NOMO-1 treated with dmso at 0.1 percent for 144 hours (cell line): Measurements from ENCODE around the gene PRR22.

ENCODE experiments used
- DNase-seq: peaks from one replicate; lab custom pipeline; 2025; ENCODE audit not compliant: unreplicated experiment; lab: John Stamatoyannopoulos, UW

PRR22 gene

GRCh38 chr19:5814123-5814851 is 29.7 kb upstream of the PRR22 start:
- no peak for DNase-seq

GRCh38 chr19:5811117-5811516 is 26.6 kb upstream of the PRR22 start:
- DNase-seq = no peak

GRCh38 chr19:5809469-5809868 is 24.9 kb upstream of the PRR22 start:
- no peak for DNase-seq

- peak; percentile 34 for DNase-seq
Measured at GRCh38 chr19:5809053-5809452, 24.5 kb upstream of the PRR22 start.

- DNase-seq = no peak
Measured at GRCh38 chr19:5808120-5808816, 23.7 kb upstream of the PRR22 start.

GRCh38 chr19:5806905-5807304 is 22.4 kb upstream of the PRR22 start:
- no peak for DNase-seq

- DNase-seq = no peak
Measured at GRCh38 chr19:5806133-5806489, 21.6 kb upstream of the PRR22 start.

GRCh38 chr19:5805462-5806132 is 21.1 kb upstream of the PRR22 start:
- no peak for DNase-seq

GRCh38 chr19:5804516-5805461 is 20.2 kb upstream of the PRR22 start, which contains the start of gene NRTN:
Gene NRTN, plus strand, starts transcription at chr19:5805067. Its CDS starts 19,099 bp downstream, at chr19:5824166.
- DNase-seq = no peak

GRCh38 chr19:5803752-5804515 is 19.4 kb upstream of the PRR22 start:
- DNase-seq = peak; percentile 94

- no peak for DNase-seq
Measured at GRCh38 chr19:5803441-5803751, 18.9 kb upstream of the PRR22 start.

- DNase-seq = no peak
Measured at GRCh38 chr19:5801796-5802619, 17.5 kb upstream of the PRR22 start.

GRCh38 chr19:5800361-5801270 is 16.1 kb upstream of the PRR22 start:
- no peak for DNase-seq

GRCh38 chr19:5799247-5800241 is 15.0 kb upstream of the PRR22 start:
- DNase-seq = no peak

GRCh38 chr19:5798244-5798643 is 13.7 kb upstream of the PRR22 start:
- DNase-seq = no peak

GRCh38 chr19:5795382-5795919 is 10.9 kb upstream of the PRR22 start:
- no peak for DNase-seq

- DNase-seq = no peak
Measured at GRCh38 chr19:5793188-5793587, 8.6 kb upstream of the PRR22 start.
